H54 (cell line): ENCODE data around the gene LDB3.

Source experiments
- DNase-seq: peaks from one replicate; pipeline ENCODE4 v3.0.0; 2011; ENCODE audit warnings: low spot score, mixed read lengths; ENCODE audit not compliant: insufficient read length
- FAIRE-seq: peaks from 3 replicates; lab custom pipeline; 2011; peaks lifted over from hg19 to GRCh38; lab: Jason Lieb, UNC
- POLR2A ChIP-seq: IDR thresholded peaks from 2 replicates; pipeline ENCODE4 v1.6.1; 2011; ENCODE audit warnings: low read depth, mild to moderate bottlenecking, low read length

Gene LDB3

DNA sequence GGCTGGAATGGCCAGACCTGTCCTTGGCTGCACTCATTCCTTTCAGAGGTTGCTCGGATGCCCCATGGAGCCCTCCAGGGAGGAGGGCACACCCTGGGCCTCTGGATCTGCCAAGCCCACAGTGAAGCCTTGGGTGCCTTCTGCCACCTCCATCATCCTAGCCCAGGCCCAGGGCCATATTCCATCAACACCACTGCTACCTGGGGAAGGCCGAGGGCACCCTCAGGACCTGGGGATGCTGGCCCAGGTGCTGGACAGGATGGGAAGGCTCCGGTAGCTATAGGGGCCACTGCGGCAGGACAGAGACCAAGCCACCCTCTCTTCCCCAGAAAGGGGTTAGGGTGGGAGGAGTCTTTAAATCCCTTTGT is 13.2 kb upstream of the LDB3 start:
- TF ChIP-seq POLR2A, result no peak
- FAIRE-seq (no peak), DNase-seq (no peak)

DNA sequence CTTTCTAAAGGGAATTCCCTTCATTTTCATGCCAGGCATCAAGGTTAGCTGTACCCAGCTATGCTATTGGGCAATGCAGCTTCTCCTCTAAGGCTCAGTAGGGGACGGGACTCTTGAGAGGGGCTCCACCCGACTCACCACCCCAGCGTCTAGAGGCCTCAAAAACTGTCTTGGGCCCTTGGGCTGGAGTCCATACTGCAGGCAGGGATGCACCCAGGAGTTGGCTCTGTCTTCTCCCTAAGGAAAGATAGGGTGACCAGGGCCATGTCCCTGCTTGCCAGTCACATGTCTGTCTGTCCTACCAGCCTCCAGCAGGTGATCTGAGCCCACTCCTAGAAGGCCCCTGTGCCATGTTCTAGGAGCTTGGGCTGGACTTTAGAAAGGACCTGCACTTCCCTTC is 12.7 kb upstream of the LDB3 start:
- no peak for TF ChIP-seq POLR2A
- FAIRE-seq, result no peak

DNA sequence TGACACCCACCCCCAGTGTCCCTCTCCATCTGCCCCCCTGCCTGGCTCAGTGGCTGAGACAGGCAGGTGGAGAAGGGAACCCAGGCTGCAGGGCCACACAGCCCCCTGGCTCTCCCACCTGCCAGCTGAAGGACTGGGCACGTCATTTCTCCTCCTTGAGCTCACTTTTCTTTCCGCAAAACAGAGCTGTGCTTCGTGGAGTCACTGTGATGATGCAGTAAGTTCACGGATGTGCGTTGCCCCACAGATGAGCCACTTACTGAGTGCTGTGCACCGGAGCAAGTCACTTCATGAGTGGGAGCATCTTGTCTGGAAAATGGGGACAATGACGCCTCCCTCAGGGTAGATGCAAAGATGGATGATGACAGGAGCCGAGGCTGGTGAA is 11.3 kb upstream of the LDB3 start:
- no peak for FAIRE-seq
- no peak for TF ChIP-seq POLR2A
- DNase-seq, result no peak

More for the DNA sequence above, 12.7 kb upstream of the LDB3 start:
- no peak for DNase-seq

DNA sequence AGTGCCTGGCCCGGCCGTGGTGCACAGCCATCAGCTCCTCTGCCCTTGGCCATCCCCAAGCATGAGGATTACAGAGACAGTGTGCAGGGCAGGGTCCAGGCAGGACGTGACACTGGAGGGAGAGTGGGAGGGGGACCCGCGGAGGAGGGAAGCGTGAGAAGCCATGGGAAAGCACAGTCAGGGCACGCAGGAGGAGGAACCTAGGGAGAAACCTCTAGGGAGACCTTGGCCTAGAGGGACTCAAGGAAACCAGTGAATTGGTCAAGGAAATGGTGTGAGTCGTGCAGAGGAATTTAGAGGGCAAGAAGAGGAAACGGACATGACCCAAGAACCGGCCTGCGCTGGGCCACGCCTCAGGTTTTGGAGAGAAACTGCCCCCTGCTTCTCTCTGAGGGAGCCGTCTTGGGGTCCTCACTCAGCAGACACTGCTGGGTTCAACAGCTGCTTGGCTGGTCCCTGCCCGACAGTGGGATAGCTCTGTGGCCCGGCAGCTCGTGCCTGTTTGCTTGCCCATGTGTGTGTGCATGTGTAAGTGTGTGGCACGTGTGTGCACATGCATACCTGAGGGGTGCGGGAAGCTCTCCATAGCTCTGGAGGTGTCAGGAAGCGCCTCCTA is 10.8 kb upstream of the LDB3 start:
- FAIRE-seq (no peak), DNase-seq (no peak)
- no peak for TF ChIP-seq POLR2A

DNA sequence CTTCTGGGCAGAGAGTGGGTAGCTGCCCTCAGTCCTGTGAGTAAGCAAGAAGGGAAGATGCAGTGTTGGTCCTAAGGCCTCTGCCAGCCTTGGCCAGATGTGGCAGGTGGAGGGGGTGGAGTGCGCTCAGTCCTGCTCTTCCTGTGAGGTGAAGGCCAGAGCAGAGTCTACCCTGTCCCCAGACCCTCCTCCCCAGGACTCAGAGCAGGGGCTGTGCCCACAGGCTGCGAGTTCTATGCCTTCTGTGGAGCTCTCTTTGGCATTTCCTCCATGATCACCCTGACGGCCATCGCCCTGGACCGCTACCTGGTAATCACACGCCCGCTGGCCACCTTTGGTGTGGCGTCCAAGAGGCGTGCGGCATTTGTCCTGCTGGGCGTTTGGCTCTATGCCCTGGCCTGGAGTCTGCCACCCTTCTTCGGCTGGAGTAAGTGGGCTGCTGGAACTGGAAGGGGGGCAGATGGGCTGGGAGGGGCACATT is 10.0 kb upstream of the LDB3 start:
- DNase-seq (no peak), FAIRE-seq (no peak)
- TF ChIP-seq POLR2A, result no peak

DNA sequence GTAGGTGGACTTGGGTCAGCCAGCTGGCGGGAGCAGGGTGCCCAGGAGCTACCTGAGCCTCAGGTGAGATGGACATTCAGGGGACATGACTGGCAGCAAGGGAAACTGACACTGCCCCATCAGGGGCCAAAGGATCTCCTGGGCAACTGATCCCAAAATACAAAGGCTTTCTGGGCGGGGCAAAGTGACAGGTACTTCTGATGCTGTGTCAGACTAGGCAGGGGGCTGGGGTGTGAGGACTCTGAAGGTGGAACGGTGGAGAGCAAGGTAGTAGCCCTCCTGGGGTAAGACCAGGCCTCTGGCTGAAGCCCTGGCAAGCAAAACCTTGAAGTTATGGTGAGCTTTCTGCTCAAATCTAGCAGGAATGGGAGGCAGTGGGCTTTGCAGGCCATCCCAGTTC is 9.6 kb upstream of the LDB3 start:
- FAIRE-seq (no peak), DNase-seq (no peak)
- no peak for TF ChIP-seq POLR2A

DNA sequence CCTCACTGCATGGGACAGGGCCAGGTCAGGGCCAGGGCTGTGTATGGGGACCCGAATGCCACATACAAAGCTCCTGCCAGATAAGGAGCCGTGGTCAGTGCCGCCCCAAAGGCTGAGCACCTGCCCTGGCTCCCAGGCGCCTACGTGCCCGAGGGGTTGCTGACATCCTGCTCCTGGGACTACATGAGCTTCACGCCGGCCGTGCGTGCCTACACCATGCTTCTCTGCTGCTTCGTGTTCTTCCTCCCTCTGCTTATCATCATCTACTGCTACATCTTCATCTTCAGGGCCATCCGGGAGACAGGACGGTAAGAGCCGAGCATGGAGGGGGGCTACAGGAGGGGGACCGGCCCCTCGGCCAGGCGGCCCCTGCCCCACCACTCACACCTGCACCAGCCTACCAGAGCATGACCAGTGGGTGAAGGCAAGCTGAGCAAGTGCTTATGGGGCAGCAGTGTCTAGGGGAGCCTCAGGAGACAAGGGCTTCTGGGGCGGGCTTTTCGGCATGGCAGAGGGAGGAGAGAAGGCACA is 9.1 kb upstream of the LDB3 start:
- DNase-seq, result no peak
- no peak for TF ChIP-seq POLR2A
- no peak for FAIRE-seq

DNA sequence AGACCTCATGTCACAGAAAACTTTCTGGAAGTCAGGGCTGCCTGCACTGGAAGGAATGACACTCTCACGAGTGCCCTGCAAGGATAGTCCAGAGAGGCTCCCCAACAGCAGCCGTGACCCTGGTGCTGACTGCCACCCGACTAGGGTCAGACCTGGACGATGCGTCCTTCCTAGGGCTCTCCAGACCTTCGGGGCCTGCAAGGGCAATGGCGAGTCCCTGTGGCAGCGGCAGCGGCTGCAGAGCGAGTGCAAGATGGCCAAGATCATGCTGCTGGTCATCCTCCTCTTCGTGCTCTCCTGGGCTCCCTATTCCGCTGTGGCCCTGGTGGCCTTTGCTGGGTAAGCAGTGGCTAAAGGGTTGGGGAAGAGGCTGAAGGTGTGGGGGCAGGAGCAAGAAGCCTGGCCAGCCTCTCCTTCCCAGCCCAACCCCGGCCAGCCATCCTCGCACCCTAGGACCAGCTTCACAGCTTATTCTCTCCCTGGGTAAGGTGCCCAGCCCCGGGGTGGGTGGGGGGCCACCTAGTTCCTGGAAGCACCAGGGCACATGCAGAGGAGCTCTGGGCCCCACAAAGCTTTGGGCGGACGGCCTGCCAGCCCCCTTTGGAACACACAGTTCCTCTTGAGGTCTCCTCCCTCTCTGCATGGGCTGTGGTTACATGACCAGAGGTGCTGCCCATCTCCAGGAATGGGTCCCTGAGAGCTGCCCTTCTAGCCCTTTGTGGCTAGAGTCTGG is 8.4 kb upstream of the LDB3 start:
- DNase-seq, result no peak
- TF ChIP-seq POLR2A, result no peak

DNA sequence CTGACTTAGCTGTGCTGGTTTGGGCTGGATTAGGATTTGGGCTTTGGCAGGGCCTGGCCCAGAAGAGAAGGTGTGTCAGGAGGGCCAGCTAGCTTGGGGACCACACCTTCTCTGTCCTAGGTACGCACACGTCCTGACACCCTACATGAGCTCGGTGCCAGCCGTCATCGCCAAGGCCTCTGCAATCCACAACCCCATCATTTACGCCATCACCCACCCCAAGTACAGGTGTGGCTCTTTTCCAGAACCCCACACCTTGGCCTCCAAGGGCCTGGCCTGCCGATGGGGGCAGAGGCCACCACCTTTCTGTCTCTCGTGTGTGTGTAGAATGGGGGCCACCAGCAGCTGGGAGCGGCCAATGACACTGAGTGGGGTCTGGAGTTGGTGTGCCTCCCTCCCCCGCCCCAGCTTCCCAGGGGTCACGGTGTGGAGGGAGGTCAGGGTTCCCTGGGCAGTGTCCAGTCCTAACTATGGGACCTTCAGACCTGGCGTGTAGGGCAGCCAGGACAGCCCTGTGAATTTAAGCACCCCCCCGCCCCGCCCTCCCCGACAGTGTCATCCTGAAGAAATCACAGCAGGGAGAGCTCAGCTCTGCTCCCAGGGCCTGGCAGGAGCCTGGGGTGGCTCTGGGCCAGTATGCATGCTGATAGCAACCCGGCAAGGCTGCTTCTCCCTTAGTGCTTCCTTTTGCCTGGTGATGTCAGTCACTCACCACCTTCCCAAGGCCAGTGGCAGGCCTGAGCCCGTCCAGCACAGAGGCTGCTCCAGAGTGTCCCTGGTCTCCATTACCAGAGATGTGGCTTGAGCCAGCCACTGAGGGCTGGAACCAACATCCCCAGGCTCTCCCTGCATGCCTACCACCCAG is 6.9 kb upstream of the LDB3 start:
- no peak for TF ChIP-seq POLR2A
- DNase-seq (peak; percentile 81), FAIRE-seq (no peak)

More for the DNA sequence above, 8.4 kb upstream of the LDB3 start:
- FAIRE-seq, result no peak

DNA sequence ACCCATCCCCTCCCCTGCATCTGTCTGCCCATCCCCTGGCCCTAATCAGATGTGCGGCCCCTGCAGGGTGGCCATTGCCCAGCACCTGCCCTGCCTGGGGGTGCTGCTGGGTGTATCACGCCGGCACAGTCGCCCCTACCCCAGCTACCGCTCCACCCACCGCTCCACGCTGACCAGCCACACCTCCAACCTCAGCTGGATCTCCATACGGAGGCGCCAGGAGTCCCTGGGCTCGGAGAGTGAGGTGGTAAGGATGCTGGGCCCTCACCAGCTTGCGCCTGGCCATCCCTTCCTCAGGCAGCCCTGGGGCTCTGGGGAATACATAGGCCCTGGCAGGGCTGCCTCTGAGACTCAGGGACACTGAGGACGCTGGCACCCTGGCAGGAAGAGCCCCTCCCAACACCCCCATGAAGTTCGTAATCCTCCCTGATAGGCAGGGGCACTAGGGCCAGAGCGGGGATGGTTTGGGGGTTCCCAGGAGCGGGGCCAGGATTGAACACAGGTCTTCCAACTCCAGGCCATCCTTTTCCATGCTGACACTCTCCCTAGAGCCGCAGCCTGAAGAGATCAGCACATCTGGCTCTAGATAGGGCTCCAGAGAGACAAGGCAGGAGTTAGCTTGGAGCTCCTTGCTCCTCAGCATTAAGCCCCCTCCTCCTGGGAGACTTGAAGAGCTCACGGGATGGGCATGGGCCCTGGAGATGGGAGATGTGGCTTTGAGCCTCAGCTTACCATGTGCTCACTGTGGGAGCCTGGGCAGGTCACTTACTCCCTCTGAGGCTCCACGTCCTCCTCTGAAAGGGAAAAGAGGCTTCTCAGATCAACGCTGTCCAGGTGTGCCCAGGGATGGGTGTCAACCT is 5.9 kb upstream of the LDB3 start:
- FAIRE-seq (no peak), DNase-seq (no peak)
- TF ChIP-seq POLR2A, result no peak

DNA sequence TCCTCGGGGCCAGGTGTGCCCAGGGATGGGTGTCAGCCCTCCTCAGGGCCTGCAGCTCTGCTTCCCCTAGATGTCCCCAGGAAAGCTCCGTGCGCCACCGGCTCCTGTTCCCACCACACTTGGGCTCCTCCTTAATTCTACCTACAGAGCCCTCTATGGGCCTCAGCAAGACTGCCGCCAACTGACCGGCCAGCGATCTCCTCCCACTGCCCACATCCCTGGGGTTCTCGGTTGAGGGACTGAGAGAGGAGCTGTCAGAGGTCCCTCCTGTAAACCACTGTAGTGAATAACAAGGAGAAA is 5.3 kb upstream of the LDB3 start:
- DNase-seq (no peak), FAIRE-seq (no peak)
- TF ChIP-seq POLR2A, result no peak

DNA sequence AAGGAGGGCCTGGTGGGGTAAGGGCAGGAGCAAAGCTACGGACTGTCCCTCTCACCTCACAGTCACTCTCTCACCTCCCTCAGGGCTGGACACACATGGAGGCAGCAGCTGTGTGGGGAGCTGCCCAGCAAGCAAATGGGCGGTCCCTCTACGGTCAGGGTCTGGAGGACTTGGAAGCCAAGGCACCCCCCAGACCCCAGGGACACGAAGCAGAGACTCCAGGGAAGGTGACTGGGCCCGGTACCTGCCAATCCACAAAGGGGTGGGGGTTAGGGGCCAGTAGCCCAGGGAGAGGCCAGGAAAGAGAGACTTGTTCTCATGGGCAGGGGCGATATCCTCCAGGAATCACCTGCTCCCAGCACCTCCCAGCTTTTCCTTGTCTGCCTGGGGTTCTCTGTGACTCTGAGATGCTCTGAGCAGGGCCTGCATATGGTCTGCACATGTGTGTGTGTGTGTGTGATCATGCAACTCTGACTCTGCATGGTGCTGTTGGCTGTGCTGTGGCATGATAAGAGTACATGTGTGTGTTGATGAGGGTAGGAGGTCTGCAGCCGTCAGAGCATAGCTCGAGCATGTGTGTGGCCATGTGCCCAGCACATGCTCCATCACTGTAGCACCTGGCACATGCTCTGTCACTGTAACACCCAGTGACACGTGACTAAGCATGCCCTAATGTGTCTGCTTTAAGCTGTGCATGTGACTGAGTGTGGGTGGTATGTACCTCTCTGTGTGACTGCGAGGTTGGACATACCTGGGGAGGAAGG is 4.6 kb upstream of the LDB3 start:
- TF ChIP-seq POLR2A, result no peak
- FAIRE-seq, result no peak
- no peak for DNase-seq
